Lung (tissue), 12 donors: ENCODE measurements around the gene QKI. TPM values are rescaled to one million over a fixed set of nuclear protein-coding genes. Genes with fewer than 3 reads are reported as not detected.
A peak's percentile ranks its signal among the peaks of the same experiment; 100 is the strongest.

Experiments used
- ATAC-seq: fragments of 200-7000 bp; cut with Tn5 transposase; one replicate; pipeline ENCODE4 v1.9.1; 2020; ENCODE audit warnings: moderate number of reproducible peaks; ENCODE audit not compliant: insufficient read depth, low FRiP score
- DNase-seq, 3 donors: peaks; one replicate each; pipeline ENCODE4 v3.0.0-alpha.2; 2013 to 2017
- H3K27ac ChIP-seq, 2 donors: one replicate each; pipeline ENCODE4 v1.5.1; 2013; ENCODE audit warnings: mild to moderate bottlenecking in 2 of 2, moderate library complexity in 2 of 2, control low read depth in 1 of 2, inconsistent platforms in 1 of 2, low read depth in 1 of 2, low read length in 1 of 2
- H3K27me3 ChIP-seq, 3 donors: one replicate each; pipeline ENCODE4 v1.5.1; 2013; ENCODE audit warnings: low read length in 2 of 3; ENCODE audit not compliant: control insufficient read depth in 3 of 3, insufficient read depth in 3 of 3
- H3K36me3 ChIP-seq, 4 donors: one replicate each; pipeline ENCODE4 v1.5.1; 2013; ENCODE audit warnings: low read length in 4 of 4, mild to moderate bottlenecking in 1 of 4, moderate library complexity in 1 of 4; ENCODE audit not compliant: control insufficient read depth in 4 of 4, insufficient read depth in 4 of 4
- H3K4me1 ChIP-seq, 5 donors: one replicate each; pipeline ENCODE4 v1.5.1; 2013; ENCODE audit warnings: low read length in 5 of 5, mild to moderate bottlenecking in 2 of 5, moderate library complexity in 1 of 5; ENCODE audit not compliant: control insufficient read depth in 5 of 5, insufficient read depth in 5 of 5
- H3K4me3 ChIP-seq: one replicate; pipeline ENCODE4 v1.5.1; 2013; ENCODE audit warnings: mild to moderate bottlenecking, control low read depth, moderate library complexity
- H3K9ac ChIP-seq, 2 donors: one replicate each; pipeline ENCODE4 v1.5.1; 2013; ENCODE audit warnings: low read length in 2 of 2, control low read depth in 1 of 2; ENCODE audit not compliant: insufficient read depth in 1 of 2
- H3K9me3 ChIP-seq, 4 donors: one replicate each; pipeline ENCODE4 v1.5.1; 2013; ENCODE audit warnings: low read length in 3 of 4, mild to moderate bottlenecking in 1 of 4, moderate library complexity in 1 of 4; ENCODE audit not compliant: control insufficient read depth in 4 of 4, insufficient read depth in 3 of 4
- CTCF ChIP-seq: IDR thresholded peaks from 2 replicates; pipeline ENCODE4 v1.5.1; 2012; ENCODE audit warnings: mild to moderate bottlenecking; ENCODE audit errors: control extremely low read depth, extremely low read depth
- WGBS, 2 donors: extraction: QIAGEN DNeasy Blood & Tissue Kit; methylation state at CpG; one replicate each; pipeline ENCODE4 v1.1.7; 2013; 5-methylcytosine and 5-hydroxymethylcytosine counted together
- polyA plus RNA-seq, 2 donors: library from polyadenylated mRNA; stranded (reverse); fragments of 200-250 nt; gene quantifications; one replicate each; pipeline ENCODE4 v1.2.1, GENCODE V29; 2013
- total RNA-seq, 2 donors: library from RNA; depleted of rRNA in 1 of 2; stranded (reverse); fragments of >200 nt in 1 of 2; gene quantifications; one replicate each; pipeline ENCODE4 v1.2.1, GENCODE V29; 2014 to 2021
- donor health status: control.
- donor health status: control.
- donor health status: Bipolar disorder and iron deficiency.
- donor health status: healthy.
- donor health status: DM: yes; HTN: yes; CAD: no.

Gene QKI
- total and polyA plus RNA-seq, 4 donors, result 20.6 to 228 (median 114) TPM

GRCh38 chr6:163554032-163554431 is 139.5 kb downstream of the QKI start:
- WGBS, 2 donors, result 89 to 98% methylated on average over 4 of the region's 4 CpGs
- Histone ChIP-seq H3K27me3 (no peaks in the 10 kb centered on the region), H3K4me1 (peaks cover 0 to 12% (median 0%) of the 10 kb centered on the region in 5 donors), H3K9me3 (peaks cover 0 to 2% (median 0%) of the 10 kb centered on the region in 4 donors), H3K27ac (no peak overlapping the region), H3K4me3 (no peak overlapping the region), H3K9ac (no peak overlapping the region), H3K36me3 (peaks cover 10 to 17% (median 13%) of the 10 kb centered on the region in 4 donors)
- no peak for ATAC-seq
- no peak for DNase-seq
- no peak for TF ChIP-seq CTCF

GRCh38 chr6:163554663-163555062 is 140.1 kb downstream of the QKI start:
- Histone ChIP-seq H3K9ac (no peak overlapping the region), H3K4me1 (peaks cover 0 to 10% (median 0%) of the 10 kb centered on the region in 5 donors), H3K4me3 (no peak overlapping the region), H3K27me3 (no peaks in the 10 kb centered on the region), H3K9me3 (peaks cover 0 to 2% (median 0%) of the 10 kb centered on the region in 4 donors), H3K27ac (no peak overlapping the region), H3K36me3 (peaks cover 10 to 17% (median 12%) of the 10 kb centered on the region in 4 donors)
- peak; percentile 27 for TF ChIP-seq CTCF
- 83 to 88% methylated on average over 4 of the region's 4 CpGs for WGBS, 2 donors
- DNase-seq (no peak), ATAC-seq (no peak)

GRCh38 chr6:163559661-163560060 is 145.1 kb downstream of the QKI start:
- H3K4me3 ChIP-seq, result no peak overlapping the region
- H3K9ac ChIP-seq, result no peak overlapping the region
- peaks cover 9 to 22% (median 15%) of the 10 kb centered on the region in 4 donors for H3K36me3 ChIP-seq
- DNase-seq (no peak), ATAC-seq (no peak)
- H3K4me1 ChIP-seq, result peaks cover 0 to 24% (median 0%) of the 10 kb centered on the region in 5 donors
- no peaks in the 10 kb centered on the region for H3K9me3 ChIP-seq
- no peak for TF ChIP-seq CTCF
- WGBS, 2 donors, result 61 to 63% methylated on average over 3 of the region's 3 CpGs
- no peak overlapping the region for H3K27ac ChIP-seq
- H3K27me3 ChIP-seq, result no peaks in the 10 kb centered on the region

GRCh38 chr6:163563318-163563717 is 148.8 kb downstream of the QKI start:
- WGBS, 2 donors, result 88 to 90% methylated on average over 8 of the region's 8 CpGs
- H3K4me1 ChIP-seq, result peaks cover 0 to 29% (median 0%) of the 10 kb centered on the region in 5 donors
- peaks cover 10 to 39% (median 21%) of the 10 kb centered on the region in 4 donors for H3K36me3 ChIP-seq
- no peak overlapping the region for H3K4me3 ChIP-seq
- no peak overlapping the region for H3K9ac ChIP-seq
- ATAC-seq (no peak), DNase-seq (peak; percentile 46 to 61 (median 49))
- H3K27me3 ChIP-seq, result no peaks in the 10 kb centered on the region
- no peaks in the 10 kb centered on the region for H3K9me3 ChIP-seq
- no peak overlapping the region for H3K27ac ChIP-seq
- TF ChIP-seq CTCF, result no peak
